OCI-LY7 (cell line): ENCODE measurements around the gene PIK3CB.

ENCODE experiments used
- EZH2phosphoT487 ChIP-seq: fragments of 200-600 bp; sonication (generic); IDR thresholded peaks from 2 replicates; pipeline ENCODE4 v1.6.1; 2018; ENCODE audit warnings: low read depth, borderline replicate concordance, mild to moderate bottlenecking, mixed run types, antibody characterized with exemption, low read length, moderate library complexity, mixed read lengths
- TF ChIP-seq, protein P1 (sequence below): fragments of 200-600 bp; sonication (generic); conservative IDR thresholded peaks from 2 replicates; pipeline ENCODE4 v1.5.1; 2014; ENCODE audit warnings: mild to moderate bottlenecking, antibody characterized with exemption, low read length, moderate library complexity, mixed read lengths

DNA sequence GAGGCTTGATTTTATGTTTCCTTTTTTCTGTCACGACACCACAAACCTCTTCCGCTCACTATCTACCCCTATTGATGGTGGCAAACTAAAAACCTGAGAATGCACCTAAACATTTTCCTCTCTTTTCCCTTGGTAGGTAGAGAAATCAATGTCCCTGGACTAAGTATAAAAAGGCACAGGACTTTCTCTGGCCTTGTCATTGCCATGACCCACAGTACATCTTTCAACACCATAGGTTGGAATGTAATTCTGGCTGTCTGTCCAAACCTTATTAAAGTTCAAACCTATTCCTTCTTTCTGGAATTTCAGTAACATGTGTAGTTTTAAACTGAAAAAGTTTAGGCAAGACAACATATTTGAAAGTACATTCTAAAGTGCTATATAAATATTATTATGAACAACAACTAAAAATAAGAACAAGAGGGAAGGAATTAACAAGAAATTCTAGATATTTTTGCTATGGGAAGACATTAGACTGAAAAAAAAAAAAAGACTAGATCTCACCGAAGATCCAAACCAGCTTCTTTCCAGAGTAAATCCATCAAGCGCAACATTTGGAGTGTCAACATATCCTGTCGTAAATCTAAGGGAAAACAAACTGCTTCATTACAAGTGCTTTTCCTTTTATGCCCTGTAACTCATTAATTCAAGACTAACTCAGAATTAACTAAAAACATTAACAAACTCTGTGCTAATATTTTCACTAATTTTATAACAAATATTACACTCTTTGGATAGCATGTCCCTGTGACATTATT lies 153.1 kb downstream of the PIK3CB start:
- TF ChIP-seq, protein P1, sequence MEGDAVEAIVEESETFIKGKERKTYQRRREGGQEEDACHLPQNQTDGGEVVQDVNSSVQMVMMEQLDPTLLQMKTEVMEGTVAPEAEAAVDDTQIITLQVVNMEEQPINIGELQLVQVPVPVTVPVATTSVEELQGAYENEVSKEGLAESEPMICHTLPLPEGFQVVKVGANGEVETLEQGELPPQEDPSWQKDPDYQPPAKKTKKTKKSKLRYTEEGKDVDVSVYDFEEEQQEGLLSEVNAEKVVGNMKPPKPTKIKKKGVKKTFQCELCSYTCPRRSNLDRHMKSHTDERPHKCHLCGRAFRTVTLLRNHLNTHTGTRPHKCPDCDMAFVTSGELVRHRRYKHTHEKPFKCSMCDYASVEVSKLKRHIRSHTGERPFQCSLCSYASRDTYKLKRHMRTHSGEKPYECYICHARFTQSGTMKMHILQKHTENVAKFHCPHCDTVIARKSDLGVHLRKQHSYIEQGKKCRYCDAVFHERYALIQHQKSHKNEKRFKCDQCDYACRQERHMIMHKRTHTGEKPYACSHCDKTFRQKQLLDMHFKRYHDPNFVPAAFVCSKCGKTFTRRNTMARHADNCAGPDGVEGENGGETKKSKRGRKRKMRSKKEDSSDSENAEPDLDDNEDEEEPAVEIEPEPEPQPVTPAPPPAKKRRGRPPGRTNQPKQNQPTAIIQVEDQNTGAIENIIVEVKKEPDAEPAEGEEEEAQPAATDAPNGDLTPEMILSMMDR: no peak
- TF ChIP-seq EZH2phosphoT487: no peak
